ENCODE measurements around the gene ADD1. TPM values are rescaled to one million over a fixed set of nuclear protein-coding genes. Genes with fewer than 3 reads are reported as not detected.
A peak's percentile ranks its signal among the peaks of the same experiment; 100 is the strongest.
"Not testable (repeated sequence)": the region's sequence is repeated elsewhere in the genome, so short reads cannot be mapped to it uniquely, and the experiment has no call there.

The ADD1 gene
- total RNA-seq, 2 donors from 2014 or later = 281 to 282 TPM

GRCh38 chr4:2940267-2941137 is 96.9 kb downstream of the ADD1 start:
- H3K4me1 Mint-ChIP-seq (ENCODE audit: low read depth) = peaks cover 64% of the 10 kb centered on the region
- DNase-seq (no peak), ATAC-seq (replicated peaks in 1 of 2) (no peak)
- H3K4me3 Mint-ChIP-seq = no peak overlapping the region
- H3K27ac Mint-ChIP-seq = peak overlapping the region; percentile 52
- no peaks in the 10 kb centered on the region for H3K27me3 Mint-ChIP-seq (ENCODE audit: low read depth)
- H3K36me3 Mint-ChIP-seq (ENCODE audit: insufficient read depth in 2 of 2) = peaks cover 24 to 37% of the 10 kb centered on the region in 2 donors
- no peaks in the 10 kb centered on the region for H3K9me3 Mint-ChIP-seq

GRCh38 chr4:2941138-2942036 is 97.7 kb downstream of the ADD1 start:
- H3K36me3 Mint-ChIP-seq (ENCODE audit: insufficient read depth in 2 of 2) = peaks cover 27 to 42% of the 10 kb centered on the region in 2 donors
- H3K27me3 Mint-ChIP-seq (ENCODE audit: low read depth) = no peaks in the 10 kb centered on the region
- no peak overlapping the region for H3K4me3 Mint-ChIP-seq
- DNase-seq (no peak), ATAC-seq (replicated peaks in 1 of 2) (no peak)
- peak overlapping the region; percentile 52 for H3K27ac Mint-ChIP-seq
- H3K4me1 Mint-ChIP-seq (ENCODE audit: low read depth) = peaks cover 56% of the 10 kb centered on the region
- no peaks in the 10 kb centered on the region for H3K9me3 Mint-ChIP-seq

- ATAC-seq (replicated peaks in 1 of 2) (peak in 1 of 2 donors; percentile 10), DNase-seq (no peak)
- Mint-ChIP-seq H3K9me3 (no peaks in the 10 kb centered on the region), H3K27ac (peak overlapping the region; percentile 74), H3K4me3 (peak overlapping the region; percentile 27 to 33), H3K27me3 (ENCODE audit: low read depth) (no peaks in the 10 kb centered on the region), H3K36me3 (ENCODE audit: insufficient read depth in 2 of 2) (peaks cover 24 to 45% of the 10 kb centered on the region in 2 donors), H3K4me1 (ENCODE audit: low read depth) (peaks cover 49% of the 10 kb centered on the region)
These were observed 98.4 kb downstream of the ADD1 start for GRCh38 chr4:2942037-2942531.

DNA sequence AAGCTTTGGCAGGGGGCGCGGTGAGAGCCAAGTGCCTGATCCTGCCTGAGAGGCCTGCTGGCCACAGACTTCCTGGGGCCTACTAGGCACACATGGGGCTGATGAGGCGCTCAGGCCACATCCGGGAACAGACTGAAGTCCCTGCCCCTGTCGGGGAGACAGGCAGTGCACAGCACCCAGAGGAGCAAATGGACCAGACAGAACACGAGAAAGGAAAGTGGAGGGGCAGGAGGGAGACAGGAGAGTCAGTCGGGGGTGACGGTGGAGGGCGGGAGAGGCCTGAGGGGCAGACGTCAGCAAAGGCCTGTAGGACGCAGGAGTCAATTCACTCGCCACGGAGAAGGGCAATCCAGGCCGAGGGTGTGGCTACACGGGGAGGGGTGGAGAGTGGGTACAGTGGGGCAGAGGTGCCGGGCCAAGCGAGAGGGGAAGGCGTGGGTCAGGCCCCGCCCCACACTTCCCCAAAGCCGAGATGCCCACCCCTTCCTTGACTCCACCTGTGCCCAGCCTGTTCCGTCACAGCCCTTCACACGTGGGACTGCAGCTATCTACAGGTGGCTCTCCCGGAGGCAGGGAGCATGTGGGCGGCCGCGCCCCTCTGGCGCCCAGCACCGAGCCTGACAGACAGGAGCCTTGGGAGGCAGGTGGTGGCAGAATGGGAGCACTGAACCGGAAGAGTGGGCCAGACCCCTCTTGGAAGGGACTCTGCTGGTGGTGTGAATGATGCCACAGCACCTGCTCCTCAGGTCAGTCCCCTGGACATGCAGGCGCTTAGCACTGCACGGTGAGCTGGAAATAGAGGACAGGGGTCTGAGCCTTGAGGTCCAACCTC is 99.1 kb downstream of the ADD1 start:
- DNase-seq (no peak), ATAC-seq (replicated peaks in 1 of 2) (peak; percentile 20 to 58)
- H3K36me3 Mint-ChIP-seq (ENCODE audit: insufficient read depth in 2 of 2) = peaks cover 28 to 42% of the 10 kb centered on the region in 2 donors
- H3K9me3 Mint-ChIP-seq = no peaks in the 10 kb centered on the region
- H3K27me3 Mint-ChIP-seq (ENCODE audit: low read depth) = no peaks in the 10 kb centered on the region
- H3K4me1 Mint-ChIP-seq (ENCODE audit: low read depth) = peaks cover 42% of the 10 kb centered on the region
- peak overlapping the region; percentile 74 for H3K27ac Mint-ChIP-seq
- peak overlapping the region; percentile 27 to 33 for H3K4me3 Mint-ChIP-seq

DNA sequence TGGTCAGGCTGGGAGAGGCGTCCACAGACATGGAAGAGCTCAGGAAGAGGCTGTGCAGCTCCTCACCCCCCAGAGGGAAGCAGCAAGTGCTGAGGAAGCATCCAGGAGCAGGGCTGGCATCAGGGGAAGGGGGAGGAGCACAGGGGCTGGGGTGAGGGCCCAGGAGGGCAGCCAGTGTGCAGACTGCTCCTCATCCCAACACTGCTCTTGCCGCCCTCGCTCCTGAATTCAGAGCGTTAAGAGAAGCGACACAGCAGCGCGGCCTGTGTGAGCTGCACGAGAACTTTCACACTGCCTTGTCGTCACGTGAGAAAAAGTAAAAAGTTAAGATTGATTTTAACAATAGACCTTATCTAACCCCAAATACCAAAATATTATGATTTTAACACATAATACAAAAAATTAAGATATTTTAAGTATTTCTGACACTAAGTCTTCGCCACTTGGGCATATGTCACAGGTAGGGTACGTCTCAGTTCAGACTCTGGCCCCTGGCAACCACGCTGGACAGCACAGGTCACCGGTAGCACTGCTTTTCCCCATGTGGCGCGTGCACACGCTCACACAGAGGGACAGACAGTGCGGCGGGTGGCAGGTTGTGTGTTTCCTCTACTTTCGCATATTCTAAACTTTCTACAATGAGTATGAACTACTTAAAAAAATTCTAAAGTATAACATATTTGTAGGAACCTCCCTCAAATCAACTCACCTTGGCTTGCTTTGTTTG is 99.9 kb downstream of the ADD1 start:
- peaks cover 39% of the 10 kb centered on the region for H3K4me1 Mint-ChIP-seq (ENCODE audit: low read depth)
- H3K36me3 Mint-ChIP-seq (ENCODE audit: insufficient read depth in 2 of 2) = peaks cover 30 to 40% of the 10 kb centered on the region in 2 donors
- H3K27me3 Mint-ChIP-seq (ENCODE audit: low read depth) = no peaks in the 10 kb centered on the region
- H3K4me3 Mint-ChIP-seq = no peak overlapping the region
- peak overlapping the region; percentile 18 for H3K27ac Mint-ChIP-seq
- DNase-seq = no peak
- H3K9me3 Mint-ChIP-seq = no peaks in the 10 kb centered on the region
- ATAC-seq (replicated peaks in 1 of 2) = no peak

DNA sequence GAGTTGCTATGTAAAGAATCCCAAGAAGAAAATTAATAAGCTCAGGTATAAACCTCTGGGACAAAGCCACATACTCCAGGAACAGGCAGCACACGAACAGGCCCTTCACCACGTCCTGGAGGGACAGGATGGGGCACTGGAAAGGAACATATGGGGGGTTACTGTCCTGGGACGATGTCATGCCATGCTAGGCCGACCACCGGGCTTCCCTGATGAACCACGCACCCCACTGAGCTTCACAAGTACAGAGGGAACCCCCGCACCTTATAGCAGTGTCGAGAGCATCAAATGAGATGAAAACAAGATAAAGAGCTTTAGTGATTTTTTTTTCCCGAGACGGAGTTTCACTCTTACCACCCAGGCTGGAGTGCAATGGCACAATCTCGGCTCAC is 100.4 kb downstream of the ADD1 start:
- no peaks in the 10 kb centered on the region for H3K9me3 Mint-ChIP-seq
- DNase-seq (no peak), ATAC-seq (replicated peaks in 1 of 2) (no peak)
- peak overlapping the region in 1 of 2 donors; percentile 4 for H3K4me3 Mint-ChIP-seq
- peaks cover 26 to 38% of the 10 kb centered on the region in 2 donors for H3K36me3 Mint-ChIP-seq (ENCODE audit: insufficient read depth in 2 of 2)
- H3K27ac Mint-ChIP-seq = peak overlapping the region; percentile 18
- no peaks in the 10 kb centered on the region for H3K27me3 Mint-ChIP-seq (ENCODE audit: low read depth)
- H3K4me1 Mint-ChIP-seq (ENCODE audit: low read depth) = peaks cover 34% of the 10 kb centered on the region

GRCh38 chr4:2944586-2945526 is 101.2 kb downstream of the ADD1 start:
- Mint-ChIP-seq H3K9me3 (no peaks in the 10 kb centered on the region), H3K36me3 (ENCODE audit: insufficient read depth in 2 of 2) (peaks cover 23 to 32% of the 10 kb centered on the region in 2 donors), H3K4me3 (no peak overlapping the region), H3K27me3 (ENCODE audit: low read depth) (no peaks in the 10 kb centered on the region), H3K27ac (peak overlapping the region; percentile 22), H3K4me1 (ENCODE audit: low read depth) (peaks cover 28% of the 10 kb centered on the region)
- DNase-seq = no peak
- ATAC-seq (replicated peaks in 1 of 2) = no peak

DNA sequence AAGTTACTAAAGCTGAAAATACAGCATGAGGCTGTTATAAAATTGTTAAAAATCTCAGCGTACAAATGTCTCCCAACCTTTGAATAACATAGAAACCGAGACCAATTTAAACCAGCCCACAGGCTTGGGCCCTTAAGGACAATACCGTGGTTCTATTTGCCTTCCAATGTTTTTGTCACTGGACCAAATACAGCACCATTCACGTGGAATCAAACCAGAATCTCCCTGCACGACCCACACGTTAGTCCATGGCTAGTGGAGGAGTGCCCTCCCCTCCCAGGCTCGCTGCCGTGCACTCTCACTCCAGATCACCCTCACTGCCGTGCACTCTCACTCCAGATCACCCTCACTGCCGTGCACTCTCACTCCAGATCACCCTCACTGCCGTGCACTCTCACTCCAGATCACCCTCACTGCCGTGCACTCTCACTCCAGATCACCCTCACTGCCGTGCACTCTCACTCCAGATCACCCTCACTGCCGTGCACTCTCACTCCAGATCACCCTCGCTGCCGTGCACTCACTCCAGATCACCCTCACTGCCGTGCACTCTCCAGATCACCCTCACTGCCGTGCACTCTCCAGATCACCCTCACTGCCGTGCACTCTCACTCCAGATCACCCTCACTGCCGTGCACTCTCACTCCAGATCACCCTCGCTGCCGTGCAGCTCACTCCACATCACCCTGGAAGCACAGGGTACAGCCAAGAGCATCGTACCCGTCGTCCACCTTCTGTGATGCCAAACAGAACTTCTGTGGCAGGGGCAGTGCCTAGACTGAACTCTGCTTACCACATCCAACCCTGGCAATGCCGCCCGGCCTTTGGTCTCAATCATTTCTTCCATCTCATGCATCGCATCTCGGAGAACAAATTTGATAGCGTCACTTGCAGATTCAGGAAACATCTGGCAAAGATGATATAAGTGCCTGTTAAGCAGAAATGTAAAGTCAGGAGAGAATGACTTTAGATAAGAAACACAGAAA is 102.3 kb downstream of the ADD1 start:
- not testable (repeated sequence) for DNase-seq; ATAC-seq (replicated peaks in 1 of 2); H3K27me3 Mint-ChIP-seq (ENCODE audit: low read depth); H3K27ac Mint-ChIP-seq; H3K4me3 Mint-ChIP-seq; H3K9me3 Mint-ChIP-seq
- Mint-ChIP-seq H3K4me1 (ENCODE audit: low read depth) (peaks cover 28% of the 10 kb centered on the region), H3K36me3 (ENCODE audit: insufficient read depth in 2 of 2) (peaks cover 23 to 38% of the 10 kb centered on the region in 2 donors)

DNA sequence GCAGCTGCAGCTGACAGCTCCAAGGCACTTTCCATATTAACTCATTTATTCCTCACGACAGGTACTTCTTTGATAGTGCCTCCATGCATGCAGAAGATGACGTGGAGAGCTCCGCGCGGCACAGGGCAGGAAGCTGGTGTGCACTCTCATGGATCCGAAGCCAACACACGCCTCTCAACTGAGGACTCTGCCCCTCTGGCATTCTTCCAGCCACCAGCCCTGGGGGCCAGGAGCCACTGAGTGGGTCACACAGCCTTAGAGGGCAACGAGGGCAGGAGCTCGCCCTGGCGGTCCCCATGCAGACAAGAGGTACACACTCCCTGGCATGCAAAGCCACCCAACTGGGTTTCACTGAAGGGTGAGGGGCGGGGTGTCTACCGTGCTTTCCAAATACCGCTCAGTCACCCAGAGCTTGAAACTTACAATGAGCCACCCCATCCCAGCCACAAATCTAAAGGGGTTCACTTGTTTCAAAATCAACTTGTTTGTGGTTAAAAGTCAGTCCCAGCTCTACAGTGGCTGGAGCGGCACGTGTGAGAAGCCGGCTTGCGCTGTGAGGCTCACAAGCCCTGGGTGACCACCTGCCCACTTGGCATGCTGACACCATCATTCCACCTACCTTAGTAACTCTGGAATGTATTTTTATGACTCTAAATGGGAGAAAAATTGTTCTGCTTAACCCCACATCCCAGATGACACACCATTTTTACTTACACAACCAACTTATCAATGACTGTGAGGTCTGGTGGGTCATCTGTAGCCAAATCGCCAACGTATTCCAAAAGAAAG is 103.4 kb downstream of the ADD1 start:
- DNase-seq (no peak), ATAC-seq (replicated peaks in 1 of 2) (no peak)
- Mint-ChIP-seq H3K9me3 (no peaks in the 10 kb centered on the region), H3K27ac (no peak overlapping the region), H3K4me3 (no peak overlapping the region), H3K27me3 (ENCODE audit: low read depth) (no peaks in the 10 kb centered on the region), H3K4me1 (ENCODE audit: low read depth) (peaks cover 24% of the 10 kb centered on the region), H3K36me3 (ENCODE audit: insufficient read depth in 2 of 2) (peaks cover 23 to 35% of the 10 kb centered on the region in 2 donors)

- Mint-ChIP-seq H3K4me1 (ENCODE audit: low read depth) (peaks cover 17% of the 10 kb centered on the region), H3K27me3 (ENCODE audit: low read depth) (no peaks in the 10 kb centered on the region), H3K27ac (peak overlapping the region; percentile 32), H3K36me3 (ENCODE audit: insufficient read depth in 2 of 2) (peaks cover 21 to 34% of the 10 kb centered on the region in 2 donors), H3K9me3 (no peaks in the 10 kb centered on the region), H3K4me3 (no peak overlapping the region)
- no peak for ATAC-seq (replicated peaks in 1 of 2)
- no peak for DNase-seq
These were observed 104.3 kb downstream of the ADD1 start for GRCh38 chr4:2947926-2948325.

Data from activated T-cell treated with anti-CD3 and anti-CD28 coated beads, Interleukin-2, amount 50 U/mL, for 72 hours (primary cell).